C4-2B (cell line): ENCODE measurements around the gene FIGNL1.

ENCODE experiments used
- H3K27ac ChIP-seq: fragments of 450-650 bp; 2 replicates; pipeline ENCODE4 v1.5.1; 2017
- ZFX ChIP-seq: fragments of 450-650 bp; IDR thresholded peaks from 2 replicates; pipeline ENCODE4 v1.6.1; 2017
- TF ChIP-seq, protein P1 (sequence below): fragments of 450-650 bp; conservative IDR thresholded peaks from 2 replicates; pipeline ENCODE4 v1.5.1; 2017; ENCODE audit warnings: mild to moderate bottlenecking

The FIGNL1 gene

DNA sequence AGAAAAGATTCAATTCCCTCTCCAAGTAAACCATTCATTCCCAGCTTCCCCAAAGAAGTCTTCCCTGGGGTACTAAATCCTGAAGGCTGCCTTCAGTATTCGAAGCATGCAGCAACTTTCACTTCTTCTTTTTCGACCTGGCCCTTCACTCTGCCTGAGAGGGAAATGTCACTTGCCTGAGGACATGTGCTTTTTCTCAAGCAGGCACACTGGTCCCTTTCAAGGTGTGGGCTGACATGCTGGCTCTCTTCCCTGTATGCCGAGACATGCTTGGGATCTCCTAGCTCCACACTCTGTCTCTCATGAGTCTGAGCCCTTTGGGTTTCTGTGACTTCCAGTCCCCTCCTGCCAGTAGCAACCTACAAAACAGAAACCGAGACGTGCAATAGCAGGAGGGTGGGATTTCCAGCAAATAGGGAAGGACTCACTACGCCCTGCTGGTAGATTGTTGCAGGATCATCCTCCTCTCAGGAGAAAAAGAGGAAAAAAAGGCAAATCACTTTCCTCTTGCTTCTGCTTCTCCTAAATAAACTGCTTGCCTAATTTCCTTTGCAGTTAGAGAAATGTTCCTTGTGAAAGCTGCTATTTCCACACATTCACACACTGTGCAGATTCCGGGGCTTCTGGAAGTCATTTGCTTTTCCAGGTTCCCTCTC, 33.5 kb downstream of the FIGNL1 start:
- H3K27ac ChIP-seq, result no peak overlapping the region

DNA sequence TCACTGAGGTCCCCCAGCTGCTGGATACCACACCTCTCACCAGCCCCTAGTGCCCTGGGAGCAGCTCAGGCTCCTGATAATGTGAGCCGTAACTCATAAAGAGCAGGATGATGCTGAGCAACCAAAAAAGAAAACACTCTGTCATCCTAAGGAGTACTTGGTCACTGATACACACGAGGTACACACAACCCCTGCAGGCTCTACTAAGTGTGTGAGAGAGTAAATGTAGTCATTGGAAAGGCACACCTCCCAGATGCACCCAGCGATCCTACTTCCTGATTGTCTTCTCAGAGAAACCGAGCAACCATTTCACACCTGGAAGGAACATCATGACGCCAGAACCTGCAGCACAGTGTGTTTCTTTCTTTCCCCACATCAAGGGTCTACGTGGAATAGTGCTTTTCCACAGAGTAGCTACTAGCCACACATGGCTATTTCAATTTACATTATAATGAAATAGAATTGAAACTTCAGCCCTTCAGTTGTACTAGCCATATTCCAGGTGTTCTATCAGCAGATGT, 34.2 kb downstream of the FIGNL1 start:
- TF ChIP-seq, protein P1, sequence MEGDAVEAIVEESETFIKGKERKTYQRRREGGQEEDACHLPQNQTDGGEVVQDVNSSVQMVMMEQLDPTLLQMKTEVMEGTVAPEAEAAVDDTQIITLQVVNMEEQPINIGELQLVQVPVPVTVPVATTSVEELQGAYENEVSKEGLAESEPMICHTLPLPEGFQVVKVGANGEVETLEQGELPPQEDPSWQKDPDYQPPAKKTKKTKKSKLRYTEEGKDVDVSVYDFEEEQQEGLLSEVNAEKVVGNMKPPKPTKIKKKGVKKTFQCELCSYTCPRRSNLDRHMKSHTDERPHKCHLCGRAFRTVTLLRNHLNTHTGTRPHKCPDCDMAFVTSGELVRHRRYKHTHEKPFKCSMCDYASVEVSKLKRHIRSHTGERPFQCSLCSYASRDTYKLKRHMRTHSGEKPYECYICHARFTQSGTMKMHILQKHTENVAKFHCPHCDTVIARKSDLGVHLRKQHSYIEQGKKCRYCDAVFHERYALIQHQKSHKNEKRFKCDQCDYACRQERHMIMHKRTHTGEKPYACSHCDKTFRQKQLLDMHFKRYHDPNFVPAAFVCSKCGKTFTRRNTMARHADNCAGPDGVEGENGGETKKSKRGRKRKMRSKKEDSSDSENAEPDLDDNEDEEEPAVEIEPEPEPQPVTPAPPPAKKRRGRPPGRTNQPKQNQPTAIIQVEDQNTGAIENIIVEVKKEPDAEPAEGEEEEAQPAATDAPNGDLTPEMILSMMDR, result no peak
- TF ChIP-seq ZFX, result no peak
- no peak overlapping the region for H3K27ac ChIP-seq

More for the DNA sequence above, 33.5 kb downstream of the FIGNL1 start:
- no peak for TF ChIP-seq ZFX
- TF ChIP-seq, protein P1, result no peak

DNA sequence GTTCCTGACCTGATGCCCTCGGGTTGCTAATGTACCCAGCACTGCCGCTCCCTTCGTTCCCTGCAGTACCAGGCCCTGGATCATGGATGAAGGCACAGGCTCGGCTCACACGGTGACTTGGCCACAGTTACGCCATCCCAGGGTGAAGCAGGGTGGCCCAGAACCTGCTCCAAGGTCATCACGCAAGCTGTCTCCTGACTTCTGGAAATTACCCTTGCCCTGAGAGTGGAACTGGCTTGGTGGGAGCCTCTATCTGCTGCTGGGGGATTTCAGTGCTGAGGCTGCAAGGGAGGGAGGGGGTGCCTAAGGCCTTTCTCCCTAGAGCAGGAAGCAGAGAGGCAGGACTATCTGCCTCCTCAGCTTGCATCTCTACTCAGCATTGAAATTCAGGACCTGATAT, 36.6 kb downstream of the FIGNL1 start:
- H3K27ac ChIP-seq, result no peak overlapping the region
- TF ChIP-seq, protein P1, result no peak
- TF ChIP-seq ZFX, result no peak

DNA sequence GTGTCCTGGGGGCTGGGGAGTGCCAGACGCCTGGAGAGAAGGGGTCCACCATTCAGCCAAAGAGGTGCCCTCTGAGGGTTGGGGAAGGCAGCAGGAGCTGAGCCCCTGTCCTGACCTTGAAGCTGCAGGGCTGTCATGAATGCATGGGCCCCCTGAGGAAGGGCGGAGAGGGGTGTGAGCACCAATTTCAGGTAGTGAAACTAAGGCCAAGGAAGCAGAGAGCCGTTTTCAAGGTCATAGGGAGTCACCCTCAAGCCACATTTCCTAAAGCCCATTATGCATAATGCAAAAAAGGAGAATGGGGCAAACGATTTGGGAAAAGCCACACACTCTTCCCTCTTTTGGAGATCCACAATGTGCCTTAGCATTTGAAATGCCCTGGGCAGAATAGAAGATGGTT, 37.2 kb downstream of the FIGNL1 start:
- H3K27ac ChIP-seq, result no peak overlapping the region

DNA sequence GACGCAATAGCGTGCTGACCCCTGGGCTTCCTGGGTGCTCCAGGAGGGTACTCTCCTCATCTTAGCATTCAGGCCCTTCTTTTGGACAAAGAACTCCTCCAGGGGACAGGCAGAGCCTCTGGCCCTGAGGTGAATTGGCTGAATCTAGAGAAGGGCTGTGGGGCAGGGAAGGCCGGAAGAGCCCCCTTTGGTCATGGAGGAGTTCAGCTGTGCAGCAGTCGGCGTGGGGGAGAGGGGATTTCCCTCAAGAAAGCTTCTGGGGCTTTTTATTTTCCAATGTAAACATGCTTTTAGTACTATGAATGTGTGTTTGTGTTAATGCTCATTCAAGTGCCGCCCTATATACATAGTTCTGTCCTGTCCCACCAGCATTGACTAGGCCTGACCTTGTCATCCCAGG, 38.8 kb downstream of the FIGNL1 start:
- TF ChIP-seq, protein P1, result no peak
- TF ChIP-seq ZFX, result no peak
- no peak overlapping the region for H3K27ac ChIP-seq

More for the DNA sequence above, 37.2 kb downstream of the FIGNL1 start:
- no peak for TF ChIP-seq ZFX
- TF ChIP-seq, protein P1, result no peak

DNA sequence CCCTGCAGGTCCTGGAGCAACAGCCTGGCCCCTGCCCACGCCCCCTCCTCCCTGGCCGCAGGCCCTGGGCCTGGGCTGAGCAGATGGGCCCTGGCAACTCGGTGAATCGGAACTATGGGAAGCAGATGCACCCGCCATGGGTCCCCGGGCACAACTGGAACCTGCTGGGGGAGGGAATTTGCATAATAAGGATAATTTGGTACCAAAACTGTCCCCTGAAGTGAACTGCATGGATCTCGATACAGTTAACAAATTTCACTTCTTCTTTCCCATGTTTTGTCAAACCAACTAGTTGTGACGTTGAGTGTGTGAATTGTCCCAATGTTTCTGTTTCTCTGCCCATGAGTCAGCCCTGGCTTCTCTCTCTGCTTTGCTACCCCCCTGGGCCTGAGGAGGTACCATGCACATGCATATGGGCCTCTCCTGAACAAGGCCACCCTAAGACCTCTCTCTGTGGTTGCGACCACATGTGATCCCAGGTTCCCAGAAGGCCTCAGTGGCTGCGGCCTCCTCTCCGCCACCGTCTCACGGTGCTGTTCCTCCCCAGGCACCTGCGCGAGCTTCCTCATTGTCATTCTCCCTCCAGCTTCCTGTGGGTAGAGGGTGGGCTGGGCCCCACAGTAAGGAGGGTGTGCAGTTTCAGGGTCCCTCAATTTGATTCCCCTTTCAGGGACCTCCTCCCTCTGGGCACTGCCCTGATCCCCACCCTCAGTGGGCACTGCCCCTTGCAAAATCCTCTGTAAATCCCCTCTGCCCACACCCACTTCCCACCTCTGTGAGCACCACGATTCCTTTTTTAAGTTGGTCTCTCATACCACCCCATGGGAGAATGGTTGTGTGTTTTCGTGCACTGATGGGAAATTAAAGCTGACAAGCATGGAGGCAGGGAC, 40.0 kb downstream of the FIGNL1 start:
- TF ChIP-seq, protein P1, result no peak
- no peak for TF ChIP-seq ZFX
- H3K27ac ChIP-seq, result no peak overlapping the region

DNA sequence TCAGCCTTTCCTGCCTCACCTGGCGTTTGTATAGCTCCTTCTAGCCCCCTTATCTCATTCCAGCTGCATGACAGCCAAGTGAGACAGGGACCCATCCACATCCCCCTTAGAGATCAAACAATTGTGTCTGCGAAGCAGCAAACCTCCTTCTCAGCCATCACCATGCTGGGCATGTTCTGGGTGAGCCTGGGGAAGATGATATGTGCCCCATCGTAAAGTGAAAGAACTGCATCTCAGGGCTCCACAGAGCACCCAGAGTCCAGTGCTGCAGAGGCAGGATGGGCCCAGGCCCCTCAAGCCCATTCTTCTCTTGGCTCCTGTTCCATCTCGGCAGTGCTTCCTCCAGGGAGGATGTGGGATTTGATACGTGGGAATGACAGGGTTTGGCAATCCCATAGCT, 43.2 kb downstream of the FIGNL1 start:
- no peak for TF ChIP-seq ZFX
- TF ChIP-seq, protein P1, result no peak
- no peak overlapping the region for H3K27ac ChIP-seq
